Non-pigmented ciliary epithelial cell (primary cell): Measurements from ENCODE around the gene SDK1.

Experiments
- DNase-seq: peaks from one replicate; pipeline ENCODE4 v3.0.0-alpha.2; 2010; ENCODE audit warnings: low read depth

Gene SDK1

DNA sequence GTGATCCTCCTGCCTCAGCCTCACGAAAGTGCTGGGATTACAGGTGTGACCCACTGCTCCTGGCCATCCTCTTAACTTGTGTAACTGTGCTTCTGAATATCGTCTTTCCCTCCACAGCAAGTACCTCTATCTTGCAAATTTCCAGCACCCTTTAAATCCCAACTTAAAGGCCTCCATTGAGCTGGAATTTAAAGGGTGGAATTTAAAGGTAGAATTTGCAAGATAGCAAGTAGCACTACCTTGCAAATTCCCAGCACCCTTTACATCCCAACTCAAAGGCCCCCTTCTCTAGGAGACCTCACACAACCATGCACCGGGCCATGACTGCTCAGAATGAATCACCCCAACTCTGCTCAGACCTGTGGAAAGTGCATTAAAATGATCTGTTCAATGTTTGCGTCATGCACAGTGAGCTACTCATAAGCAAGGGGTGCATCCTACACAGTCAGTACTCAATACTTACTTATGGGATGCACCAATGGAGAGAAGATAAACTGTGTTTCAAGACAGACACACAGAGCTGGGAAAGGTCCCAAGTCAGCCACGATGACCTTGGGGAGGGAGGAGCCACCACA lies 17.8 kb upstream of the SDK1 start:
- DNase-seq: no peak

GRCh38 chr7:3285652-3286051 lies 15.4 kb upstream of the SDK1 start:
- no peak for DNase-seq

DNA sequence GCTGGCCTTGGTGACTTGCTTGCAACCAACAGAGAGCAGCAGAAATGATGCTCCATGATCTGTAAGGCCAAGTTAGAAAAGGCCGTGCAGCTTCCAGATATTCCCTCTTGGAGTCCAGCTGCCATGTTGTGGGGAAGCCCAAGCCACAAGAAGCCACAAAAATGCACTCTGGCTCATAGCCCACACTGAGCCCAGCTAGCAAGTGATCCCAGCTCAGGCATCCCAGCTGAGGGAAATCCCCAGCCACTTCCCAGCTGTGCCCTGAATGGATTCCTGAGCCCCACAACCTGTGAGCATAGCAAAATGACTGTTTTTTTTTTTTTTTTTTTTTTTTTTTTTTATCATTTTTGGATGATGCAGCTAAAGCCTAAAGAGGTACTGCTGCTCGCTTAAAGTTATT lies 11.1 kb upstream of the SDK1 start:
- DNase-seq: no peak

GRCh38 chr7:3292694-3293093 lies 8.4 kb upstream of the SDK1 start:
- DNase-seq: no peak

GRCh38 chr7:3294432-3295100 lies 6.5 kb upstream of the SDK1 start:
- no peak for DNase-seq

DNA sequence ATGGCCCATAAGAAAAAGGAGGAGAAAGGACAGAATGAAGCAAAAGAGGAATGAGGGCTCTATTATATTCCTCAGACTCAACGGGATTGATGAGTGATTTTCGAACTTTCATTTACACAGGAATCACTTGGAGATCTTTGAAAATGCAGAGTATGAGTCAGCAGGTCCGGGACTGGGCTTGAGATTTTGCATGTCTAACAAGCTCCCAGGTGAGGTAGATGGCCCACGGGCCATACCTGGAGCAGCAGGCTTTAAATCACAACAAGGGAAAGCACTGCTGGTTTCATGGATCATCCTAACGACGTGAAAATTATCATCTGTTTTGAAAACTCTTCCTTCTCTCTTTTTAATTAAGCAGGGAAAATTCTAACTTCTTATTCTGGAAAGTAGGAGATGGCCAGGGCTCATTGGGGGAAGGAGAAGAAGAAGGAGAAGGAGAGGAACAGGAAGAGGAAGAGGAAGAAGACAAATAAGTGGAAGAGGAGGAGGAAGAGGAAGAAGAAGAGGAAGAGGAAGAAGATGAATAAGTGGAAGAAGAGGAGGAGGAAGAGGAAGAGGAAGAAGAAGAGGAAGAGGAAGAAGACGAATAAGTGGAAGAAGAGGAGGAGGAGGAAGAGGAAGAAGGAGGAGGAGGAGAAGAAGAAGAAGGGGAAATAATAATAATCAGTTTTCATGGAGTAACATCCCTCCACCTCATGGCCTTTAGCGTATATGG lies 3.8 kb upstream of the SDK1 start:
- no peak for DNase-seq

- no peak for DNase-seq
These were observed 816 bp upstream of the SDK1 start for GRCh38 chr7:3300221-3300650.

- no peak for DNase-seq
These were observed 338 bp downstream of the SDK1 start for GRCh38 chr7:3301449-3301731.

GRCh38 chr7:3301831-3302618 lies 973 bp downstream of the SDK1 start:
- DNase-seq: no peak

DNA sequence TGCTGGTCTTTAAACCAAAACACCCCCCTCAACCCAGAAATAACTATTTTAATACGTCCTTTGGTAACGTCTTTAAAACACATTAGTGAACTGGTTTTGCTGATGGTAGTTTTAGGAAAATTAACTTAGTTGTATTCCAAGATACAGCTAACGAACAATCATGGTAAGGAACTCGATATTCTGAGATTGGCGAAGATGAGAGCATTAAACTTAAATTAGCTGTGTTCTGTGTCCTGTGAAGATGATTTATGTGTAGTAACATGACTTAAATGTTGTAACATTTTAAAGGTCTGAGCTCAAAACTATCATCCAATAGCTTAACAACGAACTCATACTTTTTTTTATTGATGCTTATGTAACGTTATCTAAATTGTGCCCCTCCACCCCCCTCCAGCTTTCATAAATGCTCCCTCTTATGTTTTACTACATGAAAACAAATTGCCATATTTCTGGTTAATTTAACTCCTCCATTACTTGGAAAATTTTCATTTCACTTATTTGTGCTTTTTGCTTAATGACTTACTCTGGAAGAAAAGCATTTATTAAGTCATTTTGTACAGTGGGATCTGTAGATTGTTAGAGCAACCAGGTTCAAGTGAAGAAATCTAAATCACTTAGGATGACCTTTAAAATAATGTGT lies 1.7 kb downstream of the SDK1 start:
- DNase-seq: no peak

- no peak for DNase-seq
These were observed 3.1 kb downstream of the SDK1 start for GRCh38 chr7:3304131-3304530.

DNA sequence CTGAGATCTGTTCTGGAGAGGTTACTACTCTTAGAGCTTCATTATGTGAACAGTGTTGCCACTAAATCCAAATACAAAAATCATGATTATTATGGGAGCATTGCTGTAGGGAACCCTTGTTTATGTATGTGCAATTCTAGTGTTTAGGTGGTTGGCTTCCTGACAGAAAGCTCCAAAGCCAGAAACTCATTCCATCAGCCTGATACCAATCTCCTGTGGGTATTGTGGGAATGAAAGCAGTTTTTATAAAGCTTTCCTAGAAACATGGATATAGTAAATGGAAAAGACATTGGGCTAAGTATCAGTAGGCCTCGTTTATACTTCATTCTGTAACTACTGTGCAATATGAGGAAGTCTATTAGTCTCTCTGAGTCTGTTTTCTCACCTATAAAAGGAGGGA lies 6.4 kb downstream of the SDK1 start:
- DNase-seq: no peak

- DNase-seq: no peak
These were observed 8.1 kb downstream of the SDK1 start for GRCh38 chr7:3309140-3309539.

- no peak for DNase-seq
These were observed 8.9 kb downstream of the SDK1 start for GRCh38 chr7:3309956-3310355.

DNA sequence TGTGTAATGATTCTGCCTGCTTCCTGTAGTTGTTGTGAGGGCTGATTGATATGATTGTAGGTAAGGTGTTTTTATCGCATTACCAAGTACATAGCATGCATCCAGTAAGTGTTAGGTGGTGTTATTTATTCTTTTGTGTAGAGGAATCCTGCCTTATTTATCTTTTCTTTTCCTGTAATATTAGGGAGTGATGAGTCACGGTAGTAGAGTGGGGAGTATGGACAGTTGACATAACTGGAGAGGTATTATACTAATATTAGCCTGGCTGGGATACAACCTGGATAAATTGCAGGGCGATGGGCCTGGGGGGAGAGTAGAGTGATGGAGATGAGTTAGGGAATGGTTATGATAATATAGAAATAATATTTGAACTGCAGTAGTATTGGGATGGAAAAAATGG lies 9.8 kb downstream of the SDK1 start:
- DNase-seq: no peak

DNA sequence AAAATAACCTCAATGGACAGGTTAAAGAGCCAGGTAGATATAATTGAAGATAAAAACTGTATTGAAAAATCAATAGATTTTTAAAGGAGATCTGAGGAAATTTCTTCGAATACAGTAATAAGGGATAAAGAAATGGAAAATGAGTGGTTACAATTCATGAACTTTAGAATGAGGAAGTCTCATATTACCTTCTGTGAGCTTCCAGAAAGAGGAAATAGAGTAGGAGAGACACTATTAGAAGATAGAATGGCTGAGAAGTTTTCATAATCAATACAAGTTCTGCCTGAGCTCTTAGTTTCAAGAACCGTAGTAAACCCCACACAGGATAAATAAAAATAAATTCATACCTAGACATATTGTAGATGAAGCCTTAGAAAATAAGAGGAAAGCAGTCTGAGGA lies 11.5 kb downstream of the SDK1 start:
- DNase-seq: no peak

- DNase-seq: no peak
These were observed 17.8 kb downstream of the SDK1 start for GRCh38 chr7:3318874-3319273.

- DNase-seq: no peak
These were observed 20.2 kb downstream of the SDK1 start for GRCh38 chr7:3321206-3321605.

DNA sequence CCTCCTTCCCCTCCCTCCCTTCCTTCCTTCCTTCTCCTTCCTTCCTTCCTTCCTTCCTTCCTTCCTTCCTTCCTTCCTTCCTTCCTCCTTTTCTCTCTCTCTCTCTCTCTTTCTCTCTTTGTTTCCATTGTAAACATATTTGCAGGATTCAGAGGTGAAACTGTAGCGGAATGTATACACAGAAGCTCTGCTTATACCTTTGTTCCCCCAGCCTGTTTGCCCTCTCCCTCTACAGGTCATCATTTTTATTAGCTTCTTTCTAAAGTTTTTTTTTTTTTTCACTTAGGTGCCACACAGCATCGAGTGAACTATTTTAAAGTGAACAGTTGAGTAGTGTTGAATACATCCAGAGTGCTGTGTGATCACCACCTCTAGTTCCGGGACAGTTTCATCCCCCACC lies 20.7 kb downstream of the SDK1 start:
- DNase-seq: no peak

- no peak for DNase-seq
These were observed 25.2 kb downstream of the SDK1 start for GRCh38 chr7:3326246-3326645.

DNA sequence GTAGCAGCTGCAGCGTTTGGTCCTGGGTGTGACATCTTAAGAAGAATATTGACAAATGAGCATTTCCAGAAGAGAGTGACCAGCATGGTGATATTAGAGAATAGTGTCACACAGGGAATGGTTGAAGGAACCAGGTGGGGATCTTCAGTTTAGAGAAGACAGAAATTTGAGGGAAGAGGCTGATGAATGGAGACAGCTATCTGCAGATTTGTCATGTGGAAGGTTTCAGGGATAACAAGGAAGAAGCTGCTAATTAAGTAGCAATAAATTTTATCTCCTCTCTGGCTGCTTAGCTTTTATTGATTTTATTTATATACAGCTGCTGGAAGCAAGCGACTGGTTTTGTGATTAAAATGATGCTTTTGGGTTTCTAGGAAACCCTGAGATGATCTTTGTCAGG lies 26.0 kb downstream of the SDK1 start:
- no peak for DNase-seq

GRCh38 chr7:3327655-3328054 lies 26.6 kb downstream of the SDK1 start:
- no peak for DNase-seq

- DNase-seq: no peak
These were observed 31.3 kb downstream of the SDK1 start for GRCh38 chr7:3332308-3332707.
